ENCODE measurements around the gene OBSL1. TPM values are rescaled to one million over a fixed set of nuclear protein-coding genes. Genes with fewer than 3 reads are reported as not detected.

OBSL1 gene
- total RNA-seq, 4 donors from 2014 or later: 53.2 to 146 (median 113) TPM

- intact Hi-C loops (cut with DNase I; ENCODE audit: low total_unique reads): no loop called here
- H3K4me1 ChIP-seq: peaks cover 7 to 13% of the 10 kb centered on the region in 2 donors
- DNase-seq: peak in 1 of 2 donors; percentile 49
- H3K9me3 ChIP-seq: no peaks in the 10 kb centered on the region
- peak overlapping the region; percentile 89 to 94 for H3K27ac ChIP-seq
- H3K4me3 ChIP-seq: peak overlapping the region; percentile 14 to 31
- H3K36me3 ChIP-seq: no peaks in the 10 kb centered on the region
- no peak for TF ChIP-seq CTCF (IDR thresholded peaks at IDR 0.05)
- no peak for TF ChIP-seq POLR2A (IDR thresholded peaks at IDR 0.05)
- no peaks in the 10 kb centered on the region for H3K27me3 ChIP-seq
These were observed 48.2 kb downstream of the OBSL1 start for GRCh38 chr2:219523031-219523671.

- intact Hi-C loops (cut with DNase I; ENCODE audit: low total_unique reads): no loop called here
- peak; percentile 70 to 89 for DNase-seq
- TF ChIP-seq POLR2A (IDR thresholded peaks at IDR 0.05): no peak
- no peak for TF ChIP-seq CTCF (IDR thresholded peaks at IDR 0.05)
These were observed 49.0 kb downstream of the OBSL1 start for GRCh38 chr2:219522111-219523030.

GRCh38 chr2:219521066-219521880 is 50.1 kb downstream of the OBSL1 start:
- no peak overlapping the region for H3K4me3 ChIP-seq
- TF ChIP-seq CTCF (IDR thresholded peaks at IDR 0.05) (peak; percentile 53 to 81 (median 64)), POLR2A (IDR thresholded peaks at IDR 0.05) (no peak)
- intact Hi-C loops (cut with DNase I; ENCODE audit: low total_unique reads): no loop called here

More at GRCh38 chr2:219522111-219523030, 49.0 kb downstream of the OBSL1 start:
- Histone ChIP-seq H3K36me3 (no peaks in the 10 kb centered on the region), H3K27me3 (no peaks in the 10 kb centered on the region), H3K4me1 (peaks cover 7 to 13% of the 10 kb centered on the region in 2 donors), H3K27ac (peak overlapping the region; percentile 89 to 94), H3K4me3 (peak overlapping the region; percentile 14 to 31), H3K9me3 (no peaks in the 10 kb centered on the region)

GRCh38 chr2:219520079-219520478 is 51.3 kb downstream of the OBSL1 start:
- no peak overlapping the region for H3K4me3 ChIP-seq
- H3K4me1 ChIP-seq: peaks cover 7 to 13% of the 10 kb centered on the region in 2 donors
- no peaks in the 10 kb centered on the region for H3K9me3 ChIP-seq
- intact Hi-C loops (cut with DNase I; ENCODE audit: low total_unique reads): no loop called here
- H3K36me3 ChIP-seq: no peaks in the 10 kb centered on the region
- peak overlapping the region; percentile 89 to 94 for H3K27ac ChIP-seq
- DNase-seq: no peak
- no peak for TF ChIP-seq POLR2A (IDR thresholded peaks at IDR 0.05)
- no peak for TF ChIP-seq CTCF (IDR thresholded peaks at IDR 0.05)
- H3K27me3 ChIP-seq: no peaks in the 10 kb centered on the region

More at GRCh38 chr2:219521066-219521880, 50.1 kb downstream of the OBSL1 start:
- Histone ChIP-seq H3K4me1 (peaks cover 7 to 13% of the 10 kb centered on the region in 2 donors), H3K9me3 (no peaks in the 10 kb centered on the region), H3K27me3 (no peaks in the 10 kb centered on the region), H3K36me3 (no peaks in the 10 kb centered on the region), H3K27ac (peak overlapping the region; percentile 89 to 94)
- peak in 1 of 2 donors; percentile 55 for DNase-seq
